OCI-M1 (cell line): Measurements from ENCODE around the gene MYH14.
"Not testable (repeated sequence)": the region's sequence is repeated elsewhere in the genome, so short reads cannot be mapped to it uniquely, and the experiment has no call there.

Experiments used
- DNase-seq: peaks from one replicate; lab custom pipeline; 2025; lab: John Stamatoyannopoulos, UW

Gene MYH14

DNA sequence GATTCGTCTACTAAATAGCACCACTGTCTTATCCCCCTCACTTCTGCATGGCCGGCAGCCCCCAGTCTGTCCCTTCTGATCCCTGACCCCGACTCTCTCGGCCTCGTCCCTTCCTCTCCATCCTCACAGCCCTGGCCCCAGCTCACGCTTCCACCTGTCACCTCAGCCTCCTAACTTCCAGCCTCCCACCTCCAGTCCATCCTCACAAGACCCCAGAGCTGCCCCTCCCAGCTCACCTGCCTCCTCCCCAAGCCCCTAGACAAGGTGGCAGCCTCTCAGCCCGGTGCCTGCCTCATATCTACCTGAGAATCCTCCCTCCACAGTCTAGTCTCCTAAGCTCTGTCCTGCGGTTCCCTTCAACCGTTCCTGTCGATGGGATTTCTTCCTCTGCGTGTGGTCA lies 115.7 kb downstream of the MYH14 start:
- no peak for DNase-seq

DNA sequence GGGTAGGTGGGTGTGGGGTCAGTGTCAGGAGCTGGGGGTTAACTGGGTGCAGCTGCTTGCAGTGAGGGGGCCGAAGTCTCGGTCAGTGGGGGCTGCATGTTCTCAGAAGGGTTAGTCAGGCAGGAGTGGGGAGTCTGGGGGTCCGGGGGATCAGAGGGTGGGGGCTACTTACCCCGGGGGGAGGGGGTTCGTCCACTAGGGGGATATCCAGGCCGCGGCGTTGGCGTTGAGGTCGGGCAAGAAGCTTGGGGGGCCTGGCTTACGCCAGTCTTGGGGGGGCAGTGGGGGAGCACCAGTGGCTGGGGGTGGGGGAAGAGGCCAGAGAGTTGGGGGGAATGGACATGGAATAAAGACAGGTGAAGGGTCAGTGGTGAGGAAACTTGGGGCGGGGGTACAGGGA lies 116.6 kb downstream of the MYH14 start:
- no peak for DNase-seq

DNA sequence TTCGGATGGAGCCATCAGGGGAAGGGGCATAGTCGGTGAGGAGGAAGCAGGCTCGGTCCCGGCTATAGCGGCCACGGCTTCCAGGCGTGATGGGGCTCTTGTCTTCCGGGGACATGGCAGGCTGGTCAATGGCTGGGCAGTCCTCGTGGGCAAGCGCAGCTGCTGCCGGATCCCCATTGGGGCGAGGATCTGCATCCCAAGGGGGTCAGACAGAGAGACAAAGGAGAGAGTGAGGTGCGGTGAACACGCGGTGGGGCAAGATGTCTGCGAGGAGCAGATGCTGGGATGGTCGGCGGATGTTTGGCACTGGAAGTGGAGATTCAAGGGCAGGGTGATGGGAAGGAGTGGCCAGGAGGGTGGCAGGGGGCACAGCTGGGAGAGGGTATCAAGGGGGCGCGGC lies 117.2 kb downstream of the MYH14 start:
- no peak for DNase-seq

DNA sequence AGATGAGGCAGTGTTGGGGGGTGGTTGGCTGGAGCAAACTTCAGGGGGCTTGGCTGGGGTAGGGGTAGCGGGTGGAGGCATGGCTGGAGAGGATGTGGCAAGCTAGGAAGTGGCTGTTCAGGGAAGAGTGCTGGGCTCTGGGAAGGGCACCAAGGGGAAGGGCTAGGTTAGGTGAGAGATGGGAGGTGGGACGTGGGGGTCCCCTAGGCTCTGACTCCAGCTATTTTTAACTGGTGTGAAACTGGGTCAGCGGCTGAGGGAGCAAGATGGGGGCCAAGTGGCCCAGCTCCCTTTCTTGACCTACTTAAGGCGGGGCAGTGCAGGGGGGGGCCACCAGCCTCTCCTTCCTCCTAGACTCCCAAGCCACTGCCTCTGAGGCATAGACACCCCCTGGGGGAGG lies 118.4 kb downstream of the MYH14 start:
- DNase-seq, result no peak

DNA sequence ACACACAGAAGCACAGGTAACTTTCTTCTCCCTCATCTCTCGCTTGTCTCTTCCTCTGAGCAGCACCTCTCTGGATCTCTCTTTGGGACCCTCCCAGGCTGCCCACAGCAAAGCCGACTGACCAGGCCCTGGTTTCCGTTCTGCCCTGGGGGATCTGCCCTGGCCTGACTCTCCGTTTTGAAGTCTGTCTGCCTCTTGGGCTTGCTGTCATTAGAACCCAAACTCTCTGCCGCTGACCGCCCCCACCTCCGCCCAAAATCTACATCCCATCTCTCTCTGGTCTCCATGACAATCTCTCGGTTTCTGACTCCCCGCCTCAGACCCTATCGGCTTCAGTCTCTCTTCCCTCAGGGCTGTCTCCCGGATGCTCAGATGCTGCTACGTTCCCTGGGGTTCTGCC lies 118.8 kb downstream of the MYH14 start:
- DNase-seq, result no peak

DNA sequence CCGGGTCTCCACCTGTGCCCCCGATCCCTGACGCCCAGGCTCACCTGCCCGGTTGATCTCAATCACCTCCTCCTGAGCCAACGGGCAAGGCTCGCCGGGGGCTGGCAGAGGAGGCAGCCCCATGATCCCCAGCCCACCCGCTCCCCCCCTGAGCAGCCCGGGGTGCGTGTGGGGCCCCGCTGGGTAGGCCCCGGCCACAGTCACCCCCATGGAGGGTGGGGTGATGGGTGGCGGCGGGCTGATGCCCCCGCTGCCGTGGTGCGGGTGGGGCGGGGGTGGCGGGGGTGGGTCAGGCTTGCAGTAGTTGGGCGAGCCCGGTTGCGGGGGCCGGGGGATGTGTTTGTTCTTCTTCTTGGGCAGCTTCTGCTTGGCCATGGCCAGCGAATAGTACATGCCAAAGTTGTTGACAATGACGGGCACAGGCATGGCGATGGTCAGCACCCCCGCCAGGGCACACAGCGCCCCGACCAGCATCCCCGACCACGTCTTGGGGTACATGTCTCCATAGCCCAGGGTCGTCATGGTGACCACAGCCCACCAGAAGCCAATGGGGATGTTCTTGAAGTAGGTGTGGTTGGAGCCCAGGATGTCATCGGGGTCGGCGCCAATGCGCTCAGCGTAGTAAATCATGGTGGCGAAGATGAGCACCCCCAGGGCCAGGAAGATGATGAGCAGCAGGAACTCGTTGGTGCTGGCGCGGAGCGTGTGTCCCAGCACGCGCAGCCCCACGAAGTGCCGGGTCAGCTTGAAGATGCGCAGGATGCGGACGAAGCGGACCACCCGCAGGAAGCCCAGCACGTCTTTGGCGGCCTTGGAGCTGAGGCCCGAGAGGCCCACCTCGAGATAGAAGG lies 119.7 kb downstream of the MYH14 start:
- no peak for DNase-seq

DNA sequence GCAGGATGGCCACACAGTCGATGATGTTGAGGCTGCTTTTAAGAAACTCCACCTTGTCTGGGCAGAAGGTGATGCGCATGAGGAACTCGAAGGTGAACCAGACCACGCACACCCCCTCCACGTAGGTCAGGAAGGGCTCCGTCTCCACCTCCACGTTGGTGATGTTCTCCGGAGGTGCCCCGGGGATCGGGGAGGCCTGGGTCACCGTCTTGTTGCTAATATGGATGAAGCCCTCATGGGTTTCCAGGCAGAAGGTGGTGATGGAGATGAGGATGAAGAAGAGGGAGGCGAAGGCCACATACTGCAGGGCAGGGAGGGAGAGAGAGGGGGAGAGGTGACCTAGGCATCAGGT lies 120.3 kb downstream of the MYH14 start:
- no peak for DNase-seq

DNA sequence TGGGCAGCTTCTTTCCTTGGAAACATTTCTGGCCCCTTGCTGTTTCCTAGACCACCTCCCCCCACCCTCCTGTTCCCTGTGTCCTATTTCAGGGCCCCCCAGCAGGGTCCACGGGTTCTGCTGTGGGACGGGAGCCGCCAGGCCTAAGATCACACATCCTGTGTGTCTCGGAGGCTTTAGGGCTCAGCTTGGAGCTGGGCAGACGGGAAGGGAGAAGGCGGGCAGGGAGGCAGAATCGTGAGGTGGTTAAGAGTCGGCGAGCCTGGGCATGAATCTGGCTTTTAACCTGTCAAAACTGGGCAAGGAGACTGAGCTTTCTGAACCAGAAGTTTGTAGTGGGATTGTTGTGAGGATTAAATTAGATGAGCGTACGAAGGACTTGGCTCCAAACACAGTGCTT lies 120.9 kb downstream of the MYH14 start:
- DNase-seq, result no peak

DNA sequence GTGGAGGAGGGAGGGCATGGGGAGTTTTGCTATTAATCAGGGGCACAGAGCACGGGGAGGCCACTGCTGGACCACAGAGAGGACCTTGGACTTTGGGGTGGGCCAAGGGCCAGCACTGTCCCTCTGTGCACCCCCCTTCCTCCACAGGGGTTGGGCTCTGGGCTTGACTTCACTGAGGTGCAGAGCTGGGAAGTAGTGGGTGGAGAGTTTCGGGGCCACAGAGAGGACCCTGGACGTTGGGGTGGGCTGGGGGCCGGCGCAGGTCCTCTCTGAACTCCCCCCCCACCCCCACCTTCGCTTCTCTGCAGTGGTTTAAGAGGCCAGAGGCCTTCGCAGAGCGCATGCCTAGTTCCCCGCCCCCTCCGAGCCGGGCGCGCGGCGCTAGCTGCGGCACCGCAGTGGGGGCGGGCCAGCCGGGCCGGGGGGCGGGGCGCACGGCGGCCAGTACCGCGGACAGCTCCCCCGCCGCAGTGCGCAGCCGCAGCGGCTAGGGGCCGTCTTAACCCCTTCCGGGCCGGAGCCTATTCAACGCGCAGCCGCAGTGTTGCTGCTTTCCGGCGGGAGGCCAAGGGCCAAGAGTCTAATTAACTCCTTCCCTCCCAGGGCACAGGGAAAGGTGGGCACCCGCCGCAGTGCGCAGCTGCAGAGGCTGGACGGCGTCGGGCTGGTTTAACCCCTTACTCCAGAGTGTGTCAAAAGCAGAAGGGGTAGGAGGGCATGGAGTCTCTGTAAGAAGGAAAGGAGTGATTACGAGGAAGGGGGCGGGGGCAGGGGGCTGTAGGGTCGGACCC lies 122.1 kb downstream of the MYH14 start:
- DNase-seq, result peak; percentile 92

DNA sequence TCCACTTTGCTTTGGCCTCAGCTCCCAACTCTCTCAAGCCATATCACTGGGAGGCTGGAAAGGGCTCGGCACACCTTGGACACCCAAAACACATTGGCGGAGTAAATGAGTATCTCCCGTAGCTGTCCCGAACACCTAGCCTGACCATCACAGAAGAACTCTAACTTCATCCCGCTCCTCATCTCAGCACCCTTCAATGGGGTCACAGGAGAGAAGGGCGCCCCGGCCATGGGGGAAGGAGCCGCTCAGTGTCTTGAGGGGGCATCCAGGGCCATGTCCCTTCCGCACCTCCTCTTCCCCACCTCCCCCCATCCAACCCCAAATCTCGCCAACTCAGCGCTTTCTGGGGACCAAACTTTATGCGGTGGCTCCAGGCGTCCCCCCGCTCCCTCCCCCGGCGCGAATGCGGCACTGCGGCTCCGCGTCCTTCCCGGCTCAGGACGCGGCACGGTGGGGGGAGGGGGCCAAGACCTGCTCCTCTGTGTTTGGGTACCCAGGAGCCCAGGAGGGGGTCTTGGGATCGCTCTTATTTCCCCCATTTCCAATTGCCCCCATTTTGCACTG lies 122.8 kb downstream of the MYH14 start:
- DNase-seq, result no peak

DNA sequence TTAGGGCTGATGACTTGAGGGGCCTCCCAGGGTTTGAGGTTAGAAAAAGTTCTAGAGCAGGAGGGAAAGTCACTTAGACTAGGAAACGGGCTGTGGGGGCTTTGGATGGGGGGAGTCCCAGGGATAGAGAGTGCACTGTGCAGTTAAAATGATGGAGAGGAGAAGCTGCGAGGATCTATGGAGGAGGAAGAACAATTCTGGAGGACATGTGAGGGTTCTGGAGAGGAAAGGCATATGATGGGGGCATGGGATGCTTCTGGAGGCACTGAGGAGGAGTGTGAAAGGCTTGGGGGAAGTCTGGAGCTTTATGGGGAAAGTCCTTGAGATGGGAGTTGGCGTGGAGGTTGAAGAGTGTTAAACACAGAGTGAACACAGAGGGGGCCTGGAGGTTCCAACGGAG lies 123.6 kb downstream of the MYH14 start:
- DNase-seq, result no peak

DNA sequence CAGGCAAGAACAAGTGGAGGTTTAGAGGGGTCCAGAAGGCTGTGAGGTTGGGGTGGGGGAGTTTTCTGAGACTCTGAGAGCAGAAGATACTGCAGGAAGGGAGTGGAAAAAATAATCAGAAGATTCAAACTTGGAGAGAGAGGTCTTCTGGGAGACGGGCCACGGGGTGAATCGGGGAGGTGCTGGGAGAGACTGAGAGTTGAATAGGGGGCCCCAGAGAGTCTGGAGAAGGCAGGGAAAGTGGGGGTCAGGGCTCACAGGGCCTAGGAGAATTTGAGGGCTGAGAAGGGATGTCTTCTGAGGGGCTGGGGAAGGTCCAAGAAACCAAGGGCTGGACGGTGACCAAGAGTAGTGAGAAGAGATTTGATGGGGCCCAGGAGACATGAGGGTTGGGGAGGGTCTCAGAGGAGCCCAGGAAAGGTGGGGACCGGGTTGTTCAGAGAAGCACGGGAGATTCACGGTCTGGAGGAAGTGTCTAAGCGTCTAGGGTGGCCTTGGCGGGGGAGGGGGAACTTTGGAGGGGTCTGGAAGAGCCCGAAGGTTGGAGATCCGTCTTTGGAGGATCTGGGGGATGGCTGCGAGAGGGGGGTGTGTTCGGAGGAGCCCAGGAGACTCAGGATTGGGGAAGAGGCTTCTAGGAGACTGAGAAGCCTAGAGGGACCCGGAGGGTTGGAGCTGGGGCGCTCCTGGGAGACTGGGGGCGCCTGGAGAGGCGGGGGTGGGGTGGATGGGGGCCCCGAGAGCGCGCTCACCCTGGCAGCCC lies 124.2 kb downstream of the MYH14 start:
- no peak for DNase-seq

DNA sequence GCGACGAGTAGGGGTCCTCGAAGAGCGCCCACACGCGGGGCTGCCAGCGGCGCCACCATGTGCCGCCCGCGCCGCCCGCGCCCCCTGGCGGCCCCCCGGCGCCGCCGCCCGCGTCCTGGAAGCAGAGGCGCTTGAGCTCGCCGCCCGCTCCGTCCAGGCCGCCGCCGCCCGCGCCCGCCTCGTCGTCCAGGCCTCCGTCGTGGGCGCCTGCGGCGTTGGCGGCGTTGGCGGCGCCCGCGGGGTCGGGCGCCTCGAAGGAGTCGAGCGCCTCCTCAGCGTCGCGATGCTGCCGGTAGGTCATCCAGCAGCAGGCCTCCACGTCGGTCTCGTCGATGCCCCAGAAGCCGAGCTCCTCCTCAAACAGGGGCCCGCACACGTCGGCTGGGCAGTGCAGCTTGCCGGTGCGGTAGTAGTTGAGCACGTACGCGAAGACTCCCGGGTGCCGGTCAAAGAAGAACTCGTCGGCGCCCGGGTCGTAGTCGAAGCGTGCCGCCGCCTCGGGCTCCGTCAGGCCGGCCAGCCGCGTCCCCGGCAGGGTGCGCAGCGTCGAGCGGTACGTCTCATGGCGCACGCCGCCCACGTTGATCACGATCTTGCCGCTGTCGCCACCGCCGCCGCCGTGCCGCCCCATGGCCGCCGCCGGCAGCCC lies 124.9 kb downstream of the MYH14 start:
- no peak for DNase-seq

DNA sequence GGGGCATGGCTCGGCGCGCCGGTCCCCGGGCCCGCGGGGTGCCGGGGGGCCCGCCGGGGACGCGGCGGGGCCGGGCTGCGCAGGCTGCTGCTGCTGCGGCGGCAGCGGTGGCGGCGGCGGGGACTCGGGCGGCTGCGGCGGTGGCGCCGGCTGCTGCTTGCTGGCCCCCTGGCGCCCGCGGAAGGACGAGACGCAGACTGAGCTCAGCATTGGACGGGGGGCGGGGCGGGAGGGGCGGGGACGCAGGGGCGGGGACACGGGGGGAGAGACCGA lies 125.4 kb downstream of the MYH14 start:
- DNase-seq, result no peak

DNA sequence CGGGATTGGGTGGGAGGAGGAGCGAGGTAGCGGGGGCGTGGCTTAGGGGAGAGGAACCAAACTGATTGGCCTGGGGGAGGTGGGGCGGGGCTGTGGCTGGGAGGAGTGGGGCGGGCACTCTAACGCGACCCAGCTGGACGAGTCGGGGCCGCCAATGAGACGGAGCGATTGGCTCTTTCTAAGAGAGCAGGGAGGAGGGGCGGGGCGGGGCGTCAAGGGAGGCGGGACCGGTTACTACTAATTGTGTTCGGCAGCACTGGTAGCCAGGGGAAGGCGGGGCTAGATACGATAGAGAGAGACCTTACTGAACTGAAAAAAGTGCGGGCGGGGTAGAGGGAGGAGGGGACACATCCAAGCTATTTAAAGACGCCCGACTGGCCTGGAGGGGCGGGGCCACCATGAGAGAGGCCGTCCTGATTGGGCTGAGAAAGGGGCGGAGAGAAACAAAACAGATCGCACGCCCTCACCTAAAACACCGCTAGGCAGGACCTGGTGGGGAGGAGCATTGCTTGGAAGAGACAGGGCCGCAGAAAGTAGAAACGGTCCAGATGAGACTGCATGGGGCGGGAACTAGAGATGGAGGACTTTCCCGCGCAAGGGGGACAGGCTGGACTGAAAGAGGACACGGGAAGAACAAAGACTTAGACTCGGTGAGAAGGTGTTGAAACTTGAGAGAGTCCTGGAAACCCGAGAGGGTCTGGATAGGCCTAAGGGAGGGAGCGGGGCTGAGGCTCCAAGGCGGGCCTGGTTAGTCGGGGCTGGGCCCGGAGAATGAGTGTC lies 125.9 kb downstream of the MYH14 start, which contains the start of gene KCNC3:
Gene KCNC3 (minus strand): TSS at position 232 of the 780 bp plus-strand sequence. CDS start 295 bp downstream, outside the sequence.
- no peak for DNase-seq

DNA sequence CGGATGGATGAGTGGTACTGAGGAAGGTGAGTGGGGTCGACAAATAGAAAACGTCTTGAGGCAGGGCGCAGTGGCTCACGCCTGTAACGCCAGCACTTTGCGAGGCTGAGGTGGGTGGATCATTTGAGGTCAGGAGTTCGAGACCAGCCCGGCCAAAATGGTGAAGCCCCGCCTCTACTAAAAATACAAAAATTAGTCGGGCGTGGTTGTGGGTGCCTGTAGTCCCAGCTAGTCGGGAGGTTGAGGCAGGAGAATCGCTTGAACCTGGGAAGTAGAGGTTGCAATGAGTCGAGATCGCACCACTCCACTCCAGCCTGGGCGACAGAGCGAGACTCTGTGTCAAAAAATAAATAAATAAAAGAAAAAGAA lies 126.5 kb downstream of the MYH14 start:
- not testable (repeated sequence) for DNase-seq

DNA sequence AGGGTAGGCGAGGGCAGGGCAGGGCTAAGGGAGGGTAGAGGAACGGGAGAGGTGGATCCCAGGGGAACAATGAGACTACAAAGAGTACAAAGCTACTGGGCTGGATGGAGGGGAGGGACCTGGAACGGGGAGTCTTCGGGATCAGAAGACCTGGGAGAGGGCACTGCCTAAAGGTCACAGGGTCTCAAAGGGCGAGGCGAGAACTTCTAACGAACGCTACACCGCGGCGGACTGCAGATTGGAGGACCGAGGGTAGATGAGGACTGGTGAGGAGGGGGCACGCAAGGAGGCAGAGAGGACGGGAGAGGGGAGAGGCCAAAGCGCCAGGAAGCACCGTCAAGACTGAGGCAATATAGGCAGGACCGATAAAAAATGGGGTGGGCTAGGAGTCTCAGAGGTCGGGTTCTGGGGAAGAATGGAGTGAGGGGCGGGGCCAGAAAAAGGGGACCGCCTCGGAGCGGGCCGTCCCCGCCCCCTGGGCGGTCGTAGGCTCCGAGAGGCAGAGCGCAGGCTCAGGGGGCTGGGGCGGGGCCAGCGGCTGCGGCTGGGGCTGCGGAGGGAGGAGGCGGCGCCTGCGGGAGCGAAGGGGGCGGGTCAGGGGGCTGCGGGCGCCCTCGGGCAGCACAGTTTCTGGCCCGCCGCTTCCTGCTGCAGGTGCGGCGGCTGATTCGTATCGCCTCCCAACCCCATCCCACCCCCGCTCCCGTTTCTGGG lies 127.1 kb downstream of the MYH14 start:
- DNase-seq, result peak; percentile 85

DNA sequence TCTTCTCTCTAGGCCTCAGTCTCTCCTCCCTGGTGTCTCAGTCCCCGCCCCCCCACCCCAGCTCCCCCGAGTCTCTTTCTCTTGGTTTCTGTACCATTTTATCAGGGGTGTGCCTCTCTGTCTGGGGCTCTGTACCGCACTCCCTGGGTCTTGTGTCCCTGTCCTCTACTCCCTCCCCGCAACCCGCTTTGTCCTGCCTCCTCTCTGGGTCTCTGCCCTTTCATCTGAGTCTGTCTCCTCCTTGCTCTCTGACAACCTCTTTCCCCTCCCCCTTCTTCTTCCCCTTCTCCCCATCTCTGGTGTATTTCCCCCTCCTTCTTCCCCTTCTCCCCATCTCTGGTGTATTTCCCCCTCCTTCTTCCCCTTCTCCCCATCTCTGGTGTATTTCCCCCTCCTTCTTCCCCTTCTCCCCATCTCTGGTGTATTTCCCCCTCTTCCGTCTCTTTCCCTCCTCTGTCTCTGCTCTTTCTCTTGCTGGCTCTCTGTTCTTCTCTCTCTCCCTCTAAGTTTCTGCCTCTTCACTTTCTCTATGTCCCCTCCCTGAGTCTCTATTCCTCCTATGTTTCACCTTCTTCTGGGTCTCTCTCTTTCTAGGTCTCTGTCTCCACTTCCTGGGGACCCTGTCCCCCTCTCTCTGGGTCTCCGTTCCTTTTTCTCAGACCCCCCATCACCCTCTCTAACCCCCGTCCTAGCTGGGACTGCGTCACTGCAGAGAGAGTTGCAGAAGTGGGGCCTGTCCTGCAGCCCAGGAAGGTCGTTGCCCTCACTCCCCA lies 128.0 kb downstream of the MYH14 start:
- peak; percentile 17 for DNase-seq

DNA sequence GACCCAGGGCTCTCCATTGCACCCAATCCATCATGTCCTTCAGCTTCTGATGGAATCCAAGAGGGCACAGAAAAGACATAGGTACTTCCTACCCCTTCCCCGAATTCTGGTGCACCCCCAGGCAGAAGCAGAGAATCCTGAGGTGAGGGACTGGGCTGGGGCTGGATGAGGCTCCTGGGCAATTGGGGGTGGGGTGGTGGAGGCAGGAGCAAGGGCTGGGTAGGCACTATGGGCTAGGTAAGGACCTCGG lies 128.5 kb downstream of the MYH14 start:
- no peak for DNase-seq
